Activated naive CD4-positive, alpha-beta T cell treated with anti-CD3 and anti-CD28 coated beads for 36 hours (primary cell): ENCODE data around the gene VSIG4. TPM values are rescaled to one million over a fixed set of nuclear protein-coding genes. Genes with fewer than 3 reads are reported as not detected.

Experiments used
- CTCF ChIA-PET: fragments of 350-600 bp; sonication (Branson Sonifier 250); formaldehyde crosslinking; loops from one replicate; lab custom pipeline; 2021; ENCODE audit warnings: antibody characterized with exemption; lab: Charles Lee
- DNase-seq: peaks from one replicate; pipeline ENCODE4 v3.0.0-alpha.2; 2020
- H3K27ac Mint-ChIP-seq: one replicate; pipeline ENCODE4 v1.8.0; 2021; ENCODE audit warnings: mild to moderate bottlenecking, mixed read lengths
- H3K27me3 Mint-ChIP-seq: one replicate; pipeline ENCODE4 v1.8.0; 2021; ENCODE audit warnings: low read depth, mixed read lengths
- H3K36me3 Mint-ChIP-seq: one replicate; pipeline ENCODE4 v1.8.0; 2021; ENCODE audit warnings: low read depth, mixed read lengths
- H3K4me1 Mint-ChIP-seq: one replicate; pipeline ENCODE4 v1.8.0; 2021; ENCODE audit warnings: low read depth, mixed read lengths
- H3K4me3 Mint-ChIP-seq: one replicate; pipeline ENCODE4 v1.8.0; 2021; ENCODE audit warnings: mild to moderate bottlenecking, moderate library complexity, mixed read lengths
- H3K9me3 Mint-ChIP-seq: one replicate; pipeline ENCODE4 v1.8.0; 2021; ENCODE audit warnings: mixed read lengths
- intact Hi-C: fragments of 100-400 bp; cut with micrococcal nuclease; formaldehyde crosslinking; loops from one replicate; pipeline ENCODE4 v1.15.1; 2023
- total RNA-seq, 2 experiments: library from RNA; stranded (reverse); gene quantifications; one replicate each; pipeline ENCODE4 v1.2.3, GENCODE V29; 2021

VSIG4 gene
- total RNA-seq, 2 experiments from 2014 or later: not detected

DNA sequence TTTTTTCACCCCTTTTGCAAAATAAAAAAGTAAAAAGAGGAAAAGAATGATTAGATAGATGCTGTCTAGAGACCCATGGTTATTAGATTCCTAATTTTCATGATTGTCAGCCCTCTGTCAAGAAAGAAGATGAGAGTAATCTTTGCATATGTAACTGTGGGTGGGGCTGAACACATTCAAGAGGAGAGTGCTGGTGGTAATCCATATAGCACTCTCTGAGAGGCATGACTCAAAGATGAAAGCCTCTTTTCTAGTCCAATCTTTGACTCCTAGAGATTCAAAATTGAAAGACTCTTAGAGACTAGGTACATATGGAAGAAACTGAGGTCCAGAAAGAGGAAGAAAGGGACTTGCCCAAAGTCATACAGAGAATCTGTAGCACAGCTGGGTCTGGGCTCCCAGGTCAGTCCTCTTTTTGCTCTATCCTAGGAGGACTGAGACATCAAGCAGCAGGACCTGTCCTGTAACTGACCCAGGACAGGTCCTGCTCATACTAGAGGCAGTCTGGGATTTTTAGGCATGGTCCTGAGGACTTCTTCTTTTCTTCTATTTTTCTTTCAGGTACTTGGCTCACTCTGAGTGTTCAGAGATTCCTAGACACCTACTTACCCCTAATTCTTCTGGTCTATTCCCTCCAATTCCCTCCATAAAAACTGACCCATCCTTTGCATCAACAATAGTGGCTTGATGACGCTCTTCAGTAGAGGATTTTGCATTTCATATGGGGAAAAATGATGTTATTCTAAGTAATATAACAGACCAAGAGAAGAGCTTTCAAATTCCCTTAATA lies 23.8 kb downstream of the VSIG4 start:
- no peaks in the 10 kb centered on the region for H3K27me3 Mint-ChIP-seq
- CTCF ChIA-PET: interaction anchor here (0.6 to 1.8 kb wide), 5 partner anchors 14 to 103 kb away, joined by 3 to 4 read pairs (median 3); no protein-coding TSS in a partner anchor
- peaks cover 66% of the 10 kb centered on the region for H3K4me1 Mint-ChIP-seq
- H3K27ac Mint-ChIP-seq: no peak overlapping the region
- peaks cover 1% of the 10 kb centered on the region for H3K36me3 Mint-ChIP-seq
- DNase-seq: no peak
- H3K4me3 Mint-ChIP-seq: no peak overlapping the region
- H3K9me3 Mint-ChIP-seq: no peaks in the 10 kb centered on the region
- intact Hi-C loops: loop anchor here (2.0 to 10.0 kb wide), 4 partner anchors 17 to 709 kb away; no protein-coding TSS in a partner anchor

DNA sequence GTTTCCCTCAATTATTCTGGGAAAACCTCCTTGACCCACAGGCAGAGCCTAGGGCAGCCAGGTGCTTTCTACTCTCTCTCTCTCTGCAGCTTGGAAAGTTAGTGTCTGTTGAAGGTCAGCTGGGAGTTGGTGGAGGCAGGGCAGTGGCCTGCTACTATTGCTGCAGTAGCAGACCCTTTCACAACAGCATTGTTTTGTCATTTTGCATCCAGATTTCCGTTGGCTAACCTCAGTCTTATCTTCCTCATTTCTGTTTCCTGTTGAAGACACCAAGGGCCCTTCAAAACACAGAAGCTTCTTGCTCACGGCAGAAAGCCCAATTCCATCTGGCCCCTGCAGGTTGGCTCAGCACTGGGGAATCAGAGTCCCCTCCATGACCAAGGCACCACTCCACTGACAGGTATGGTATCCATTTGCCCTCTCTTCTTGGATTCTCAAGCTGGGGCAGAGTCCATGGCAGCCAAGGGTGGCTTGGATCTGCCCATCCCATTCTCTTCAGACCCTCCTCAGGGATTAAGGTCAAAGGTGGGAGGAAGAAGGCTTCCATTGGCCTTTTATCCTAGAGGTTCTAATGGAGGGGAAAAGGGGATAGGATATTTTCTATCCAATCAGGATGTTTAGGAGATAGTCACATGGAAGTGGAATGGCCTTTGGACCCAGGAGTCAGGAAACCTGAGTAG lies 24.6 kb downstream of the VSIG4 start:
- H3K27me3 Mint-ChIP-seq: no peaks in the 10 kb centered on the region
- H3K9me3 Mint-ChIP-seq: no peaks in the 10 kb centered on the region
- H3K27ac Mint-ChIP-seq: no peak overlapping the region
- no peak for DNase-seq
- no peak overlapping the region for H3K4me3 Mint-ChIP-seq
- peaks cover 1% of the 10 kb centered on the region for H3K36me3 Mint-ChIP-seq
- CTCF ChIA-PET: interaction anchor here (0.6 to 1.6 kb wide), 3 partner anchors 15 to 103 kb away, joined by 3 read pairs; no protein-coding TSS in a partner anchor
- peaks cover 58% of the 10 kb centered on the region for H3K4me1 Mint-ChIP-seq
- intact Hi-C loops: loop anchor here (10.0 kb wide), 1 partner anchor 710 kb away; no protein-coding TSS in a partner anchor

GRCh38 chrX:66014556-66014955 lies 25.3 kb downstream of the VSIG4 start:
- Mint-ChIP-seq H3K27me3 (no peaks in the 10 kb centered on the region), H3K9me3 (no peaks in the 10 kb centered on the region), H3K4me3 (no peak overlapping the region), H3K27ac (no peak overlapping the region), H3K4me1 (peaks cover 55% of the 10 kb centered on the region), H3K36me3 (peaks cover 1% of the 10 kb centered on the region)
- no peak for DNase-seq
- intact Hi-C loops: loop anchor here (10.0 kb wide), 1 partner anchor 710 kb away; no protein-coding TSS in a partner anchor
- CTCF ChIA-PET: interaction anchor here (1.1 to 1.6 kb wide), 2 partner anchors 16 to 24 kb away, joined by 3 read pairs; no protein-coding TSS in a partner anchor

- CTCF ChIA-PET: interaction anchor here (1.1 to 1.6 kb wide), 2 partner anchors 17 to 24 kb away, joined by 3 read pairs; no protein-coding TSS in a partner anchor
- intact Hi-C loops: loop anchor here (10.0 kb wide), 1 partner anchor 711 kb away; no protein-coding TSS in a partner anchor
- Mint-ChIP-seq H3K4me1 (peaks cover 55% of the 10 kb centered on the region), H3K4me3 (no peak overlapping the region), H3K27ac (no peak overlapping the region), H3K27me3 (no peaks in the 10 kb centered on the region), H3K36me3 (peaks cover 1% of the 10 kb centered on the region), H3K9me3 (no peaks in the 10 kb centered on the region)
- no peak for DNase-seq
Observed at GRCh38 chrX:66014084-66014483, 25.8 kb downstream of the VSIG4 start.

DNA sequence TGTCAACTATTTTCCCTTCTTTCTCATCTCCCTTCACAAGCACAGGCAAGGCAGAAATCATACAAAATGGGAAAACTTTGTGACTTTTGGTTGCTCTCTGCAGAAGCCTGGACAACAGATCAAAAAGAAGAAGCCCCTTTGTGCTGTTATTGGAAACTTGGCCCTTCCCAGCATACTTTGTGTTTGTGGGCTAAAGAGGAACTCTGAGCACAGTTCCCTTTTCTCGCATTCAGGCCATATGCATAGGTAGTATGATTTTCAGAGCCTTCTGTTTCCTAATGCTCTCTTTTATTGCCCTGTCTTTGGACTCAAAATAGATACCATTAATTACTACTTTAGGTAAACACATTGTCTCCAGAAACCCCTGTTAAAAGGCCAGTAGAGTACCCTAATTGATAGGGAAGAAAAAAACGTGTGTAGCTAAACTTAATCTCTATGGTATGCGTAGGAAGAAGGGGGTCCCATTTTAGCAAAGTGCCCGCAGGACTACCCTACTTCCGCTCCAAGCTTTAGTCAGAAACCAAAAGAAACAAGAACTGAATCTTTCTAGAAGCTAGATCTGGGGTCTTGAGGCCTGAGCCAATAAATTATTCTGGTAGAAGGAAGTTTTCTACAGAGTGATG lies 26.6 kb downstream of the VSIG4 start:
- intact Hi-C loops: loop anchor here (10.0 kb wide), 1 partner anchor 711 kb away; no protein-coding TSS in a partner anchor
- no peaks in the 10 kb centered on the region for H3K9me3 Mint-ChIP-seq
- CTCF ChIA-PET: no interaction called here

GRCh38 chrX:66012094-66012534 lies 27.8 kb downstream of the VSIG4 start:
- Mint-ChIP-seq H3K27me3 (no peaks in the 10 kb centered on the region), H3K4me3 (no peak overlapping the region)
- intact Hi-C loops: loop anchor here (10.0 kb wide), 1 partner anchor 713 kb away; no protein-coding TSS in a partner anchor

More for the DNA sequence above, 26.6 kb downstream of the VSIG4 start:
- no peak overlapping the region for H3K4me3 Mint-ChIP-seq
- H3K36me3 Mint-ChIP-seq: peaks cover 1% of the 10 kb centered on the region
- H3K4me1 Mint-ChIP-seq: peaks cover 52% of the 10 kb centered on the region
- no peak overlapping the region for H3K27ac Mint-ChIP-seq
- H3K27me3 Mint-ChIP-seq: no peaks in the 10 kb centered on the region
- DNase-seq: no peak

DNA sequence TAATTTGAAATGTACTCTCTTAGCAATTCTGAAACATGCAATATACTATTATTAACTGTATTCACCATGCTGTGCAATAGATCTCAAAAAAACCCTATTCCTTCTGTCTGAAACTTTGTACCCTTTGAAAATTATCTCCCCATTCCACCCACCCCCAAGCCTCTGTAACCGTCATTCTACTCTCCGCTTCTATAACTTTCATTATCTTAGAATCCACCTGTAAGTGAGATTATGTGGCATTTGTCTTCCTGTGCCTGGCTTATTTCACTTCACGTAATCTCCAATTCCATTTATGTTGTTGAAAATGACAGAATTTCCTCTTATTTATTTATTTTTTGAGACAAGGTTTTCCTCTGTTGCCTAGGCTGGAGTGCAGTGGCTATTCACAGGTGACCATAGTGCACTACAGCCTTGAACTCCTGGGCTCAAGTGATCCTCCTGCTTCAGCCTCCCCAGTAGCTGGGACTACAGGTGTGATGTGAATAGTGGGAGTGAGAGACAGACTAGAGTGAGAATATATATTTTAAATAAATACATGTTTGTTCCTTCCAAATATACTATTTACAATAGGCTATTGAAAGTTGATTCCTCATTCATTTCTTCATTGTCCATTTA lies 30.5 kb downstream of the VSIG4 start:
- Mint-ChIP-seq H3K36me3 (peaks cover 1% of the 10 kb centered on the region), H3K9me3 (no peaks in the 10 kb centered on the region), H3K27ac (no peak overlapping the region), H3K27me3 (no peaks in the 10 kb centered on the region), H3K4me1 (peaks cover 39% of the 10 kb centered on the region), H3K4me3 (no peak overlapping the region)
- intact Hi-C loops: loop anchor here (2.0 kb wide), 1 partner anchor 15 kb away; no protein-coding TSS in a partner anchor
- no peak for DNase-seq
- CTCF ChIA-PET: no interaction called here

More at GRCh38 chrX:66012094-66012534, 27.8 kb downstream of the VSIG4 start:
- no peaks in the 10 kb centered on the region for H3K9me3 Mint-ChIP-seq
- CTCF ChIA-PET: no interaction called here
- H3K27ac Mint-ChIP-seq: peak overlapping the region; percentile 18
- H3K36me3 Mint-ChIP-seq: peaks cover 1% of the 10 kb centered on the region
- H3K4me1 Mint-ChIP-seq: peaks cover 44% of the 10 kb centered on the region
- peak; percentile 27 for DNase-seq

DNA sequence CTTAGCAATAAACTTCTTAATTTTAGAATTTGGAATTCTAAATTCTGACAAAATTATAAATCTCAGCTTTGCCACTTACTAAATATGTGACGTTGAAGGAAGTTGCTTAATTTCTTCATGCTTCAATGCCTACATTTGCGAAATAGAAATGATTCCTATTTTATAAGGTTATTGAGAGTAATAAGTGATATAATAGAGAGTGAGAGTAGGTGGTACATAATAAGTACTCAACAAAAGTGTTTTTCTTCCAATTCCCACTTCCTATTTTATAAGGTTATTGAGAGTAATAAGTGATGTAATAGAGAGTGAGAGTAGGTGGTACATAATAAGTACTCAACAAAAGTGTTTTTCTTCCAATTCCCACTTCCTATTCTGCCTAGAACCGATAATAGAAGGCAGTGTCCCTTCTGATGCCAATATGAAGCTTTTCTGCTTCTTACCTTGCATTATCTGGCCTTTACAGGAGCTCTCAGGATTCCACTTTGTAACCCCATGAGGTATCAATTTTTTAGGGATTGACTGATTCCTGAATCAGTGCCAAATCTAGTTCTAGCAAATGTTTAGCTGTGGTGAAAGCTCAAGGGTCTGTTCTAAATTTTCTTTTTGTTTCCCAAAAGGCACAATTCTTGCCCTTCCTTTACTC lies 31.4 kb downstream of the VSIG4 start:
- CTCF ChIA-PET: no interaction called here
- H3K27ac Mint-ChIP-seq: no peak overlapping the region
- no peaks in the 10 kb centered on the region for H3K9me3 Mint-ChIP-seq
- peaks cover 1% of the 10 kb centered on the region for H3K36me3 Mint-ChIP-seq
- DNase-seq: no peak
- intact Hi-C loops: loop anchor here (2.0 kb wide), 1 partner anchor 14 kb away; no protein-coding TSS in a partner anchor
- H3K4me3 Mint-ChIP-seq: no peak overlapping the region
- peaks cover 42% of the 10 kb centered on the region for H3K4me1 Mint-ChIP-seq
- no peaks in the 10 kb centered on the region for H3K27me3 Mint-ChIP-seq

DNA sequence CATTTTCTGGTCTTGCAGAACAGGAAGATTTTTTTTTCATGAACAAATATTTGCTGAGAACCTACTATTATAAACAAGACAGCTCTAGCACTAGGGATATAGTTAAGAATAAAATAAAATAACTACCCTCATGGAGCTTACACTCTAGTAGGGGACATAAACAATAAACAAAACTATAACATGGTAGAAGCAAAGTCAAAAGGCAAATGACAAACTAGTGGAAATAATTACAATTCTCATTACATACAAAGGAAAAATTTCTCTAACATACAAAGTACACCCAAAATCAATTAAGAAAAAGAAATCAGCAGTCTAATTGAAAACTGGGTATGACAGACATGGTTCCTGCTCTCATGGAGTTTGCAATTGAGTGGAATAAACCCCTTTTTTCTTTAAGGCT lies 32.0 kb downstream of the VSIG4 start:
- CTCF ChIA-PET: no interaction called here
- Mint-ChIP-seq H3K4me1 (peaks cover 42% of the 10 kb centered on the region), H3K36me3 (peaks cover 1% of the 10 kb centered on the region), H3K4me3 (no peak overlapping the region), H3K9me3 (no peaks in the 10 kb centered on the region), H3K27ac (no peak overlapping the region), H3K27me3 (no peaks in the 10 kb centered on the region)
- no peak for DNase-seq
- intact Hi-C loops: loop anchor here (2.0 kb wide), 1 partner anchor 13 kb away; no protein-coding TSS in a partner anchor

- no peaks in the 10 kb centered on the region for H3K27me3 Mint-ChIP-seq
- H3K4me1 Mint-ChIP-seq: peaks cover 49% of the 10 kb centered on the region
- H3K4me3 Mint-ChIP-seq: no peak overlapping the region
- H3K36me3 Mint-ChIP-seq: no peaks in the 10 kb centered on the region
- CTCF ChIA-PET: interaction anchor here (0.6 kb wide), 2 partner anchors 29 to 63 kb away, joined by 3 to 4 read pairs; no protein-coding TSS in a partner anchor
- H3K9me3 Mint-ChIP-seq: no peaks in the 10 kb centered on the region
- intact Hi-C loops: no loop called here
- H3K27ac Mint-ChIP-seq: peak overlapping the region; percentile 61
- DNase-seq: no peak
Observed at GRCh38 chrX:66005830-66006449, 33.9 kb downstream of the VSIG4 start.
